Motor neuron (in vitro differentiated cells): ENCODE measurements around the gene ZBTB5. TPM values are rescaled to one million over a fixed set of nuclear protein-coding genes. Genes with fewer than 3 reads are reported as not detected.

Experiments
- ATAC-seq, 8 experiments: fragments of 200-7000 bp; cut with Tn5 transposase; replicated peaks in 6 of 8; 2 replicates each; pipeline ENCODE4 v1.8.0; 2021; ENCODE audit warnings: mild to moderate bottlenecking in 8 of 8, moderate library complexity in 8 of 8
- H3K27ac ChIP-seq, 2 donors: fragments of 250-450 bp; sonication (Bioruptor Pico); 2 replicates each; pipeline ENCODE4 v1.9.0; 2021; ENCODE audit warnings: antibody characterized with exemption in 2 of 2, mild to moderate bottlenecking in 2 of 2, moderate library complexity in 1 of 2
- H3K4me1 ChIP-seq, 2 donors: fragments of 250-450 bp; sonication (Bioruptor Pico); replicated peaks in 1 of 2; 2 replicates each; pipeline ENCODE4 v1.6.1; 2021; ENCODE audit warnings: antibody characterized with exemption in 2 of 2, mild to moderate bottlenecking in 2 of 2, moderate library complexity in 1 of 2
- H3K4me3 ChIP-seq, 5 donors: fragments of 250-450 bp; sonication (Bioruptor Pico); 2 replicates each; pipeline ENCODE4 v1.9.0; 2021; ENCODE audit warnings: antibody characterized with exemption in 5 of 5, mild to moderate bottlenecking in 5 of 5, moderate library complexity in 4 of 5
- WGBS, 10 experiments: fragments of 450-650 bp; shearing (Covaris generic); methylation state at CpG; one replicate each; pipeline ENCODE4 v1.0.0; 2022; 5-methylcytosine and 5-hydroxymethylcytosine counted together
- in situ Hi-C, 9 experiments: fragments of 400-800 bp; cut with MboI; loops; one replicate each; pipeline ENCODE4 v1.15.0; 2021; ENCODE audit warnings: low sequenced_read_pairs in 9 of 9, low pct_unique_long_range_greater_than_20kb in 2 of 9; ENCODE audit not compliant: unreplicated experiment in 9 of 9
- total RNA-seq, 8 experiments: library from RNA; unstranded; fragments of 300-600 nt; gene quantifications; 2 replicates each; pipeline versions ENCODE4 v1.2.3 to v1.2.4, GENCODE V29; 2022

The ZBTB5 gene
- total RNA-seq, 8 experiments from 2014 or later, result 4.6 to 27.0 (median 19.9) TPM

DNA sequence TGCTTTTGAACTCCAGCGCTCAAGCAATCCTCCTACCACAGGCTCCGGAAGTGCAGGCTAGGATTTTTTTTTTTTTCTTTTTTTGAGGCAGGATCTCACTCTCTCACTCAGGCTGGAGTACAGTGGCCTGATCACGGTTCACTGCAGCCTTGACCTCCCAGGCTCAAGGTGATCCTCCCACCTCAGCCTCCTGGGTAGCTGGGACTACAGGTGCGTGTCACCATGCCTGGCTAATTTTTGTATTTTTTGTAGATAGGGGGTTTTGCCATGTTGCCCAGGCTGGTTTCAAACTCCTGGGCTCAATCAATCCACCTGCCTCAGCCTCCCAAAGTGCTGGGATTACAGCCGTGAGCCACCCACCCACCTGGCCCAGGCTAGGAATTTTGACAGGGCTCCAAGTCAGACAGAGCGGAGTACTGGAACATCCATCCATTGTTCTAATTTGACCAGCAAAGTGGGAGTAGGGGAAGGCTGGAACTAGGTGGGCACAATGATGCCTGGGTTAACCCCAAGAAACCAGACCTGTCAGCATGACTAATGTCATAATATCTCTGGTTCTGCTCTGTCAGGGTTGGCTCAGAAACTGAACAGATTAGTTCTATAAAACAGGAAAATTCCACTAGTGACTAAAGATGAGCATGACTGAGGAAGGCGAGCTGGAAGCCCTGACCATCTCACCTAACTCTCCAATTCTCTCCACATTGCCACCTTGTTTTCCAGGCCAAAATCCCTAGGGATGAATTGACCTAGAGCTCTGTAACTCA, 9.2 kb downstream of the ZBTB5 start:
- 60 to 100% (median 93%) methylated on average over 1 to 7 of the region's 7 CpGs; no CpG with 5 or more reads in 1 of the 10 experiments for WGBS, 10 experiments
- no peak for ATAC-seq
- in situ Hi-C loops, result no loop called here
- Histone ChIP-seq H3K4me3 (no peak overlapping the region), H3K4me1 (no peaks in the 10 kb centered on the region), H3K27ac (no peak overlapping the region)

DNA sequence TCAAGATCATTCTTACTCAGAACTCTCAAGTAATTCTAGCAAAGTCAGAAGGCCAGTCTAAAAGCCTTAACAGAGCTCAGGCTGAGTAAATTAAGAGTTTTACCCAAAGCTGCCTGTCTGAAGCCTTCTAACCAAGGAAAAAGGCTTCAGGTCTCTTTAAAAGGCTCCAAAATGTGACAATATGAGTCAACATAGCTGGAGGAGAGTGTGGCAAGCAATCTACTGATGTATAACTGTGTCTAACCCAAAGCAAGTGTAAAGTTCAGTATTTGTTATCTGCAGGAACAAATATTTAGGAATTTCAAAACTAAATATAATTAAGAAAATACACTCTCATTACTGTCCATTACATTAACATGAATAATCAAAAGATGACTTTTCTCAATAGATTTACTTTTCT, 11.0 kb downstream of the ZBTB5 start:
- in situ Hi-C loops, result no loop called here
- H3K4me3 ChIP-seq, result no peak overlapping the region
- no peak for ATAC-seq
- H3K4me1 ChIP-seq, result no peaks in the 10 kb centered on the region
- no peak overlapping the region for H3K27ac ChIP-seq

DNA sequence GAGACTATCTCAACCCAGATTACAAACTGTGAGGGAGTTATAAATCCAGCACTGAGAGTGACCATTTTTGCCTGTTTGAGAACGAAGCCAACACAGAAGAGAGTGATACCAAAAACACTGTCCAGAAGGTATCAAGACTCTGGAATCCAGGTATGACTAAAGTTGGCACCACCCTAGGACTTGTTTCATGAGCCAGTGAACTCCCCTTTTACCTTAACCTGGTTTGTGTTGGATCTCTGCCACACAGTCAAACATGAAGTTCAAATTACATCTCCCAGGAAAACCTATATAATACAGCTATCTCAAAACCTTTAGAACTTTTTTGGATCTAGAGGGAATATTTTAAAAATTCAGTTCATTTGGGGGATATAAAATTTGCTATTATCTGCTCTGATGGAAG, 11.4 kb downstream of the ZBTB5 start:
- Histone ChIP-seq H3K4me1 (no peaks in the 10 kb centered on the region), H3K4me3 (no peak overlapping the region), H3K27ac (no peak overlapping the region)
- no peak for ATAC-seq
- WGBS, 10 experiments, result 90 to 100% (median 100%) methylated on average over 1 of the region's 1 CpG; no CpG with 5 or more reads in 6 of the 10 experiments
- in situ Hi-C loops, result no loop called here

DNA sequence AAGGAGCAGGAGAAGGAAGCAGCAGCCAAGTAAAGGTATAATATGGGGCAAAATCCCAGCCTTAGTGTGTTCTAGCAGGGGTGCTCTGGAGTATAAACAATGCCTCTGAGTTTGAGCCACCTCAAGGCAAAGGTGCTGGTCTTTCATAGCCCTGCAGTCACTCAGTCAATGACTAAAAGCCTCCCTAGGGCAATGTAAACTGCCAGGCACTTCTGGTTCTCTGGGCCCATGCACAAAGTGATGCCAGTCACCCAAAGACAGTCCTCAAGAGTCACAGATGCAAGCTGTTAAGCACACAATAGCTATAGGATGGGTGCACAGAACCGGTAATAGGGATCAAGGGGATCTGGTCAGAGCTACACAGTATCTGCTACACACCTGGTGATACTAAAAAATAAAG, 12.6 kb downstream of the ZBTB5 start:
- ATAC-seq, result no peak

DNA sequence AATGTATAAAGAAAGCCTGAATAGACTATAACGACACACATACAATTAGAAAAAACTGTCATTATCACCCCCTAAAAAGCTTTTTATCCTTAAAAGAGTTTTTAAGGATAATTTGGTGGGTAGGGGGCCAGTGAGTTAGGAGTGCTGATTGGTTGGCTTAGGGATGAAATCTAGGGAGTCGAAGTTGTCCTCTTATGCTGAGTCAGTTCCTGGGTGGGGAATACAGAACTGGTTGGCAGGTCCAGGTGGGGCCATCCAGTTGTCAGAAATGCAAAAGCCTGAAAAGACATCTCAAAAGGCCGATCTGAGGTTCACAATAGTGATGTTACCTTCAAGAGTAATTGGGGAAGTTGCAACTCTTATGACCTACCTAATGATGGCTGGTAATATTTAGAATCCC, 13.6 kb downstream of the ZBTB5 start:
- ATAC-seq, result no peak
- 74 to 100% (median 90%) methylated on average over 1 to 3 of the region's 3 CpGs; no CpG with 5 or more reads in 1 of the 10 experiments for WGBS, 10 experiments
- H3K4me3 ChIP-seq, result no peak overlapping the region
- in situ Hi-C loops, result no loop called here
- H3K4me1 ChIP-seq, result no peaks in the 10 kb centered on the region
- no peak overlapping the region for H3K27ac ChIP-seq

More for the DNA sequence above, 12.6 kb downstream of the ZBTB5 start:
- in situ Hi-C loops, result no loop called here
- H3K4me1 ChIP-seq, result no peaks in the 10 kb centered on the region
- WGBS, 10 experiments, result 17 to 100% (median 67%) methylated on average over 1 of the region's 1 CpG; no CpG with 5 or more reads in 5 of the 10 experiments
- H3K4me3 ChIP-seq, result no peak overlapping the region
- H3K27ac ChIP-seq, result no peak overlapping the region

DNA sequence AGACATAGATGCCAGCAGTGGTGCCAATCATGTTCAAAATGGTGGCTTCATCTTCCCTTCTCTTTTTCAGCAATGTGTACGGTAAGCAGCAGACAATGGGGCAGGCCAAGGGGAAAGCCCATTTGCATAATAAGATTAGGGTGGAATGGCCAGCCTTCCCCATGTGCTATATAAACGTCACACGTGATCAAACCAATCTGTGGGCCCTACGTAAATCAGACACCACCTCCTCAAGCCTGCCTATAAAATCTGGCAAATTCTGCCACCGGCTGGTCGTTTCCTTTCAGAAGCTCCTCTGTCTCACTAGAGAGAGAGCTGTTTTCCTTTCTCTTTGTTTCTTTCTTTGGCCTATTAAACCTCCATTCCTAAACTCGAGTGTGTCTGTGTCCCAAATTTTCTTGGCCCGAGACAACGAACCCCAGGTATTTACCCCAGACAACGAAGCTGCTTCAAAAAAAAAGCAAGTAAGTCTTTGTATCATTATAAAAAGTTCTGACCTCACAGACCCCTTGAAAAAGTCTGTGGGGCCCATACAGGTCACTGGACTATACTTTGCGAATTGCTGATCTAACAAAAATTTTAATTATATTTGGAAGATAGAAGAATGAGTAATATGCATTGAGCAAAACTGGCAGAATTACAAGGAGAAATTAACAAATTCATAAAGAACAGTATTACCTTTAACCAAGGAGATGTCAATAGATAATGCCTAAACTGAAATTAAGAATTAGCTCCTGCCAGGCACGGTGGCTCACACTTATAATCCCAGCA, 15.2 kb downstream of the ZBTB5 start:
- H3K4me1 ChIP-seq, result no peaks in the 10 kb centered on the region
- peak in 5 of 8 experiments; percentile 49 to 93 (median 76) for ATAC-seq
- H3K27ac ChIP-seq, result no peak overlapping the region
- WGBS, 10 experiments, result 71 to 100% (median 80%) methylated on average over 4 to 12 of the region's 12 CpGs
- no peak overlapping the region for H3K4me3 ChIP-seq
- in situ Hi-C loops, result no loop called here

DNA sequence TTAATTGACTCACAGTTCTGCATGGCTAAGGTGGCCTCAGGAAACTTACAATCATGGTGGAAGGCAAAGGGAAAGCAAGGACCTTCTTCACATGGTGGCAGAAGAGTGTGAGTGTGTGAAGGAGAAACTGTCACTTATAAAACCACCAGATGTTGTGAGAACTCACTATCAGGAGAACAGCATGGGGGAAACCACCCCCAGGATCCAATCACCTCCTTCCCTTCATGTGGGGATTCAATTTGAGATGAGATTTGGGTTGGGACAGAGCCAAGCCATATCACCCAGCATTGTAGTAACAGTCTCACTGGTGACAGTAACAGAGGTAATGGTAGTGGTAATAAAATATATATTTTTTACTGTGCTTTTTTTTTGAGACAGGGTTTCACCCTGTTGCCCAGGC, 18.1 kb downstream of the ZBTB5 start:
- Histone ChIP-seq H3K4me3 (no peak overlapping the region), H3K4me1 (no peaks in the 10 kb centered on the region), H3K27ac (no peak overlapping the region)
- in situ Hi-C loops, result no loop called here
- ATAC-seq, result no peak

DNA sequence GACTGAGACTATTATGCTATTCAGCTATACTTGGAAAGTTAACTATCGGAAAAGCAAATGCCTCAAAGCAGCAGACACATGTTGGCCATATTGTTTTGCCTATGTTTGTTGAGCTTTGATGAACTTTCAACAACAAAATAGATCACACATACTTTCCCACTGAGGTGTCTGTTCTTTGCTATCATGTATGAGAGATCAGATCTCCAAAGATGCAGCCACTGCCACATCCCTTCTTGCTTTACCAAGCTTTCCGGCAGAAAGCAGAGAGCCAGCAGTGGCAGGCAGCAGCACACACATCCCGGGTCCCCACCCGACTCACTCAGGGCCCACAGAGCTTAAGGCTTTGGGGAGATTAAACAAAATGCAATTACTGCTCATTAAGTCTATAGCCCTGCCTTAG, 18.8 kb downstream of the ZBTB5 start:
- ATAC-seq, result peak in 3 of 8 experiments; percentile 18 to 28 (median 25)
- Histone ChIP-seq H3K4me3 (no peak overlapping the region), H3K4me1 (no peaks in the 10 kb centered on the region), H3K27ac (no peak overlapping the region)
- in situ Hi-C loops, result no loop called here
- WGBS, 10 experiments, result 44 to 100% (median 91%) methylated on average over 1 to 4 of the region's 4 CpGs; no CpG with 5 or more reads in 1 of the 10 experiments

DNA sequence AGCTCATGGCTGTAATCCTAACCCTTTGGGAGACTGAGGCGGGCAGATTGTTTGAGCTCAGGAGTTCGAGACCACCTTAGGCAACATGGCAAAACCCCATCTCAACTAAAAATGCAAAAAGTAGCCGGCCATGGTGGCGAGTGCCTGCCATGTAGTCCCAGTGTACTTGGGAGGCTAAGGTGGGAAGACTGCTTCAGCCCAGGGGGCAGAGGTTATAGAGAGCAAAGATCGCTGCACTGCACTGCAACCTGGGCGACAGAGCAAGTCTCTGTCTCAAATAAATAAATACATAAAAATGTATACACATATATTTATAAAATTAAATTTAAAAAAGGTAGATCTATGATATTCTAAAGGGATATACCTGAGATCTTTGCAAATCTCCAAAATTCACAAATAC, 19.4 kb downstream of the ZBTB5 start:
- no peaks in the 10 kb centered on the region for H3K4me1 ChIP-seq
- in situ Hi-C loops, result no loop called here
- no peak for ATAC-seq
- no peak overlapping the region for H3K4me3 ChIP-seq
- WGBS, 10 experiments, result 75 to 100% (median 95%) methylated on average over 1 to 6 of the region's 6 CpGs; no CpG with 5 or more reads in 2 of the 10 experiments
- no peak overlapping the region for H3K27ac ChIP-seq

DNA sequence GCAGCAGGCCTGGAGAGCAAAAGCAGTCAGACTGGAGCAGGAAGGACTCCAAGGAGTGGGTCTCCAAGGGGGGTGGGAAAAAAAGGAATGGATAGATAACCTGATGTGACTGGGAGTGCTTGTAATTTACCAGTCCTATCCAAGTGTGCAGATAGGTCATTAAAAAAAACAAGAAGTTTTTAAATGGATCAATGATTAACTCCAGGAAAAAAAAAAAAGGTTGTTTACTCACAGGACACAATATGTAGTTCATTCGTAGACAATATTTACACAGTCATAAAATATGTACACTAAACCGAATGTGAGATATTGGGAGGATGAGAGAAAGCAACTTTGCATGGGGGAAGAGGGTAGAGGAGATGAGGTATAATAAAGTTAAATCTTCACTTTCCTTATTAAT, 20.4 kb downstream of the ZBTB5 start:
- no peak overlapping the region for H3K27ac ChIP-seq
- H3K4me3 ChIP-seq, result no peak overlapping the region
- ATAC-seq, result no peak
- in situ Hi-C loops, result no loop called here
- no peaks in the 10 kb centered on the region for H3K4me1 ChIP-seq
- WGBS, 10 experiments, result 21 to 100% (median 88%) methylated on average over 2 of the region's 2 CpGs; no CpG with 5 or more reads in 1 of the 10 experiments

DNA sequence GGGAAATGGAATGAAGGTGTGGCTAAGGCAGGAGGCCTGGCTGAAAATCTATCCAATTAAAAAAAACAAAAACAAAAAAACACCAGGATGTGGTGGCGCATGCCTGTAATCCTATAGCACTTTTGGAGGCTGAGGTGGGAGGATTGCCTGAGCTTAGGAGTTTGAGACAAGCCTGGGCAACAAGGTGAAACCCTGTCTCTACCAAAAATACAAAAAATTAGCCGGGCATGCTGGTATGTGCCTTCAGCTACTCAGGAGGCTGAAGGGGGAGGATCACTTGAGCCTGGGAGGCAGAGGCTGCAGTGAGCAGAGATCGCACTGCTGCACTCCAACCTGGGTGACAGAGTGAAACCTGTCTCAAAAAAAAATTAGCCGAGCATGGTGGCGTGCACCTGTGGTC, 21.7 kb downstream of the ZBTB5 start:
- in situ Hi-C loops, result no loop called here
- H3K4me3 ChIP-seq, result no peak overlapping the region
- no peak for ATAC-seq
- 69 to 100% (median 100%) methylated on average over 1 to 5 of the region's 5 CpGs; no CpG with 5 or more reads in 3 of the 10 experiments for WGBS, 10 experiments
- H3K27ac ChIP-seq, result no peak overlapping the region
- no peaks in the 10 kb centered on the region for H3K4me1 ChIP-seq

DNA sequence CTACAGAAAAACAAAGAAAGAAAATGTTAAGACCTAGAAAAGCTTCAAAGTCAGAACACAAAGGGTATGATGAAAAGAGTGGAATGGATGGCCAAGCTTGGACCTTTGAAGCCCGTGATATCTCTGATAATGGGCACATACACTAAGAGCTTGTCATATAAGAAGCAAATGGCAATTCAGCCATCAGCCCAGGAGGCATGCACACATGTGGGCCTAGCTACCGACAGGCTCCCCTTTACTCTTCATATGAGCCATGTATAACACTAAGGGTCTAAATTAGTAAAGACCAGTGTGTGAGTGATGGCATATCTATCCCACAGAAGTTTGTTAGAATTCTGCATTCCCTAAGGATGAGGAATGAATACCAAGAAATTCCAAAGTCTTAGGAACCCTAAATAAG, 22.7 kb downstream of the ZBTB5 start:
- ATAC-seq, result no peak
- Histone ChIP-seq H3K4me3 (no peak overlapping the region), H3K4me1 (no peaks in the 10 kb centered on the region), H3K27ac (no peak overlapping the region)
- WGBS, 10 experiments, result 14 to 100% (median 95%) methylated on average over 1 to 2 of the region's 2 CpGs; no CpG with 5 or more reads in 4 of the 10 experiments
- in situ Hi-C loops, result no loop called here

DNA sequence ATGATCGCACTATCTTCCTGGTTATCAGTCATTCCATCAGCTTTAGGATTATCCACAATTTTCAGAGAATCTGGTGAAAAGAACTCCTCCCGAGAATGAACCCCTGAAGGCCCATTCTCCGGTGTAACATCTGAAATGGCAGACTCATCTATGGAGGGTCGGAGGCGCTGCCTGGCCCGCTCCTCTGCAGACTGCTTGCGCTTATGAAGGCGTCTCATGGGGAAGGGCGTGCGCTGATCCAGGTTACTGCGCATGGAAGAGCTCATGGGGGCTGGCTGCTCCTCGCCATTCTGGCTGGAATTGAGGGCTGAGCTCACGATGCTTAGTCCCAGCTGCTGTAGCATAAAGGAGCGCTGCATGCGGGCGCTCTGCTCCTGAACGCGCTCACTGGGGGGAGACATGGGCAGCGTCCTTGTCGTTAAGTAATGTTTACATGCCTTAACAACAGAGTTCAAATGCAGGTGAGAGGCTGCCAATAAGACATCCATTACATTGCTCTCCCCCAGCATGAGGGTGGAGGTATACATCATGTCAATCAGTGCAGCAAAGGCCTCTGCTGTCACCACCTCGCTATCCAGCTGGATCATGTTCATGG, 23.4 kb downstream of the ZBTB5 start:
- Histone ChIP-seq H3K4me3 (no peak overlapping the region), H3K27ac (no peak overlapping the region), H3K4me1 (no peaks in the 10 kb centered on the region)
- 90 to 100% (median 96%) methylated on average over 2 to 10 of the region's 21 CpGs; no CpG with 5 or more reads in 3 of the 10 experiments for WGBS, 10 experiments
- in situ Hi-C loops, result no loop called here
- peak in 5 of 8 experiments; percentile 17 to 33 (median 20) for ATAC-seq
